Heart left ventricle (tissue), 16 donors: Measurements from ENCODE around the gene SLC13A3. TPM values are rescaled to one million over a fixed set of nuclear protein-coding genes. Genes with fewer than 3 reads are reported as not detected.

Experiments used
- ATAC-seq, 4 donors: fragments of 200-7000 bp; cut with Tn5 transposase; one replicate each; pipeline ENCODE4 v1.9.1; 2020 to 2022; ENCODE audit warnings: moderate library complexity in 4 of 4, mild to moderate bottlenecking in 3 of 4, moderate number of reproducible peaks in 1 of 4
- DNase-seq, 5 donors: peaks; one replicate each; pipeline ENCODE4 v3.0.0-alpha.2; 2020
- H3K27ac ChIP-seq, 12 donors: fragments of 200-600 bp; sonication (generic) in 4 of 12; one replicate each; pipeline versions ENCODE4 v1.5.0 to v1.8.0; 2016 to 2022; ENCODE audit warnings: mild to moderate bottlenecking in 2 of 12
- H3K27me3 ChIP-seq, 9 donors: fragments of 200-600 bp; sonication (generic) in 2 of 9; one replicate each; pipeline versions ENCODE4 v1.5.1 to v1.8.0; 2016 to 2022; ENCODE audit warnings: mild to moderate bottlenecking in 3 of 9
- H3K36me3 ChIP-seq, 9 donors: fragments of 200-600 bp; sonication (generic) in 2 of 9; one replicate each; pipeline versions ENCODE4 v1.5.0 to v1.8.0; 2018 to 2022; ENCODE audit warnings: mild to moderate bottlenecking in 2 of 9
- H3K4me1 ChIP-seq, 12 donors: fragments of 200-600 bp; sonication (generic) in 4 of 12; one replicate each; pipeline versions ENCODE4 v1.5.0 to v1.8.0; 2016 to 2022; ENCODE audit warnings: mild to moderate bottlenecking in 3 of 12
- H3K4me3 ChIP-seq, 12 donors: fragments of 200-600 bp; sonication (generic) in 4 of 12; one replicate each; pipeline versions ENCODE4 v1.5.0 to v1.8.0; 2017 to 2022; ENCODE audit warnings: mild to moderate bottlenecking in 9 of 12, moderate library complexity in 4 of 12
- H3K9me3 ChIP-seq, 12 donors: fragments of 200-600 bp; sonication (generic) in 4 of 12; one replicate each; pipeline versions ENCODE4 v1.5.0 to v1.8.0; 2016 to 2022; ENCODE audit warnings: mild to moderate bottlenecking in 1 of 12
- POLR2A ChIP-seq, 2 donors: fragments of 450-650 bp; IDR thresholded peaks; one replicate each; pipeline ENCODE4 v1.6.1; 2017; ENCODE audit warnings: antibody characterized with exemption in 2 of 2, mild to moderate bottlenecking in 2 of 2, moderate library complexity in 2 of 2
- WGBS, 4 donors: extraction: QIAGEN DNeasy Blood & Tissue Kit in 2 of 4; methylation state at CpG; one replicate each; pipeline versions ENCODE4 v1.1.5 to v1.1.7; 2013 to 2018; 5-methylcytosine and 5-hydroxymethylcytosine counted together
- intact Hi-C, 10 donors: fragments of 100-400 bp; cut with DNase I; formaldehyde crosslinking; loops; one replicate each; pipeline versions ENCODE4 v1.11.1 to v1.14.2; 2022
- polyA plus RNA-seq, 2 donors: library from polyadenylated mRNA; stranded (reverse); fragments of 200-250 nt; gene quantifications; one replicate each; pipeline ENCODE4 v1.2.3, GENCODE V29; 2013
- total RNA-seq, 9 donors: library from RNA; depleted of rRNA in 2 of 9; stranded (reverse); fragments of >200 nt in 2 of 9; fragmentation: NEBNext Ultra II Directional in 3 of 9; extraction: Animal tissue kit (Norgen Biotek cat#: 25700) in 3 of 9; gene quantifications; one replicate each; pipeline versions ENCODE4 v1.1.0 to v1.2.4, GENCODE V29; 2016 to 2023
- TF ChIP-seq, protein P1 (sequence below), 12 donors: fragments of 200-600 bp; sonication (generic) in 4 of 12; IDR thresholded peaks; one replicate each; pipeline versions ENCODE4 v1.5.0 to v1.8.0; 2018 to 2022; ENCODE audit warnings: antibody characterized with exemption in 12 of 12, mild to moderate bottlenecking in 5 of 12
- donor health status: ischemic (EF 13 %, LVEDD 7.1; RV severe dilation, severe dysfunction).
- donor health status: healthy with polysubstance abuse.
- donor health status: DM: no; HTN: yes; CAD: no.
- donor health status: DM: no; HTN: no; CAD: no.
- donor health status: ischemic (EF 25% LVEDD 6.9; RV normal size, moderate dysfunction).
- donor health status: ischemic (EF 25% LVEDD 5.7; RV mildly dilated, moderate dysfunction).
- donor health status: healthy.
- donor health status: DM: yes; HTN: yes; CAD: no.
- donor health status: ischemic (EF 35%, LVEDD 5.7; RV mildly dilated, moderate dysfunction).
- donor health status: nonischemic (EF 11% LVEDD 7.7; RV severe dilation, severe dysfunction).
- donor health status: DM: yes; HTN: yes; CAD: no.
- donor health status: PGD.
- donor health status: ischemic (EF 29% LVEDD 5.4; RV normal size, mild dysfunction).
- donor health status: nonischemic (EF 23%, LVEDD 6.1; RV moderate dilation, normal function).

Gene SLC13A3
- total and polyA plus RNA-seq, 11 donors, result 0.13 to 2.6 (median 0.54) TPM

DNA sequence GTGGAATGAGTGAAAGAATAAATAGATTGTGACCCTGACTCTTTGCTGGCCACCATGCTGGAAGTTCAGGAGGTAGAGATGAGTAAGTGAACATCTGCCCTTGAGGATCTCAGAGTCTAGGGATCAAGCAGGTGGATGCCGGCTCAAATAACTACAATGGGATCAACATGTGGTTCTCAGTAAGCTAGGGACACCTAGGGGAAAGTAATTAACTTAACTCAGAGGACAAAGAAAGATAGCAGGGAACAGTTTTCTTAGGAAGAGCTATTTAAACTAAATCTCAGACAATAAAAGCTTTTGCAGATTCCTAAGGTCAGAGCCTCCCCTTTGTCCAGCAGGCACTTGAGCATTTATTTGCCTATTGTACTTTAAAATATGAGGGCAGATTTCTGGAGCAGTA, 29.1 kb downstream of the SLC13A3 start:
- TF ChIP-seq POLR2A (IDR thresholded peaks at IDR 0.05), result no peak
- TF ChIP-seq, protein P1, sequence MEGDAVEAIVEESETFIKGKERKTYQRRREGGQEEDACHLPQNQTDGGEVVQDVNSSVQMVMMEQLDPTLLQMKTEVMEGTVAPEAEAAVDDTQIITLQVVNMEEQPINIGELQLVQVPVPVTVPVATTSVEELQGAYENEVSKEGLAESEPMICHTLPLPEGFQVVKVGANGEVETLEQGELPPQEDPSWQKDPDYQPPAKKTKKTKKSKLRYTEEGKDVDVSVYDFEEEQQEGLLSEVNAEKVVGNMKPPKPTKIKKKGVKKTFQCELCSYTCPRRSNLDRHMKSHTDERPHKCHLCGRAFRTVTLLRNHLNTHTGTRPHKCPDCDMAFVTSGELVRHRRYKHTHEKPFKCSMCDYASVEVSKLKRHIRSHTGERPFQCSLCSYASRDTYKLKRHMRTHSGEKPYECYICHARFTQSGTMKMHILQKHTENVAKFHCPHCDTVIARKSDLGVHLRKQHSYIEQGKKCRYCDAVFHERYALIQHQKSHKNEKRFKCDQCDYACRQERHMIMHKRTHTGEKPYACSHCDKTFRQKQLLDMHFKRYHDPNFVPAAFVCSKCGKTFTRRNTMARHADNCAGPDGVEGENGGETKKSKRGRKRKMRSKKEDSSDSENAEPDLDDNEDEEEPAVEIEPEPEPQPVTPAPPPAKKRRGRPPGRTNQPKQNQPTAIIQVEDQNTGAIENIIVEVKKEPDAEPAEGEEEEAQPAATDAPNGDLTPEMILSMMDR (IDR thresholded peaks at IDR 0.05), result no peak
- Histone ChIP-seq H3K27ac (no peak overlapping the region), H3K27me3 (no peaks in the 10 kb centered on the region), H3K9me3 (peaks cover 0 to 17% (median 2%) of the 10 kb centered on the region in 12 donors), H3K4me3 (no peak overlapping the region), H3K4me1 (peaks cover 0 to 12% (median 0%) of the 10 kb centered on the region in 12 donors), H3K36me3 (no peaks in the 10 kb centered on the region)
- ATAC-seq (no peak), DNase-seq (no peak)
- intact Hi-C loops, result no loop called here
- WGBS, 4 donors, result 47 to 58% (median 51%) methylated on average over 1 of the region's 1 CpG

DNA sequence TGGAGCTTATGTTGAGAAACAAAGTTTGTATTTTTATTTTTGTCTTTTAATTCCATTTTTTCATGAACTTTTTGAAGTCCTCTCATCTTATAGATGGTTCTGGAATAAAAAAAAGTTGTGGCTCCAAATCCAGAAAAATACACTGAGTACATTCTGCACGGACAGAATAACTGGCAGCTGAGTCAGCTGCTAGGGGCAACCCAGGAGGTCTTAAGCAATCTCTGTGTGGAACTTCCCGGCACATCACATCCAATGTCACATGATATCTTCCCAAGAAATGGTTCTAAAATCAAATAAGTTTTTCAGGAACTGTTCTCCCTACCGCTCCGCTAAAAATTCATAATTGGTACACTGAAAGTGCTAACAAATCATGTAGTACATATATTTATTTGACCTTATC, 29.8 kb downstream of the SLC13A3 start:
- no peaks in the 10 kb centered on the region for H3K36me3 ChIP-seq
- no peak overlapping the region for H3K4me3 ChIP-seq
- DNase-seq, result no peak
- H3K4me1 ChIP-seq, result peaks cover 0 to 12% (median 0%) of the 10 kb centered on the region in 12 donors
- intact Hi-C loops, result no loop called here
- H3K9me3 ChIP-seq, result peaks cover 0 to 17% (median 2%) of the 10 kb centered on the region in 12 donors
- no peaks in the 10 kb centered on the region for H3K27me3 ChIP-seq
- 73 to 86% (median 79%) methylated on average over 4 of the region's 4 CpGs for WGBS, 4 donors
- H3K27ac ChIP-seq, result no peak overlapping the region
- no peak for TF ChIP-seq POLR2A (IDR thresholded peaks at IDR 0.05)
- TF ChIP-seq, protein P1 (IDR thresholded peaks at IDR 0.05), result no peak
- no peak for ATAC-seq

DNA sequence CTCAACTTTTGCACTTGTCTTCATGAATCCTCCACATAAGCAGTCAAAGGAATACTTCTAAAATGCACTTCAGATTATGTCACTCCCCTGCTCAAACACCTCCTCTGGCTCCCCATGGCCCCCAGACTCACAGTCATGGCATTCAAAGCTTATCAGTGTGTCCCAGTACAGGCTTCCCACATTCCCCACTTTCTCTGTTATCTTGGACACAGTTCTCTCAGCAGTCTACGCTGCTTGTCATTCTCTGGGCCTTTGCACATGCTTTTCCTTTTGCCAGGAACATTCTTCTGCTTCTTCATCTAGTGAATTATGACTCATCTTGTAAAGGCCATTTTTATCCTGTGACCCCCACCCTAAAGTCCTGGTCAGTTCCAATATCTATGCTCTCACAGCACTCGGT, 31.8 kb downstream of the SLC13A3 start:
- no peak for TF ChIP-seq POLR2A (IDR thresholded peaks at IDR 0.05)
- TF ChIP-seq, protein P1 (IDR thresholded peaks at IDR 0.05), result no peak
- peaks cover 0 to 11% (median 2%) of the 10 kb centered on the region in 12 donors for H3K9me3 ChIP-seq
- no peaks in the 10 kb centered on the region for H3K36me3 ChIP-seq
- H3K27ac ChIP-seq, result no peak overlapping the region
- H3K27me3 ChIP-seq, result no peaks in the 10 kb centered on the region
- no peak overlapping the region for H3K4me3 ChIP-seq
- intact Hi-C loops, result no loop called here
- no peaks in the 10 kb centered on the region for H3K4me1 ChIP-seq
- ATAC-seq (no peak), DNase-seq (no peak)
- WGBS, 4 donors, result 65 to 76% (median 70%) methylated on average over 2 of the region's 2 CpGs

DNA sequence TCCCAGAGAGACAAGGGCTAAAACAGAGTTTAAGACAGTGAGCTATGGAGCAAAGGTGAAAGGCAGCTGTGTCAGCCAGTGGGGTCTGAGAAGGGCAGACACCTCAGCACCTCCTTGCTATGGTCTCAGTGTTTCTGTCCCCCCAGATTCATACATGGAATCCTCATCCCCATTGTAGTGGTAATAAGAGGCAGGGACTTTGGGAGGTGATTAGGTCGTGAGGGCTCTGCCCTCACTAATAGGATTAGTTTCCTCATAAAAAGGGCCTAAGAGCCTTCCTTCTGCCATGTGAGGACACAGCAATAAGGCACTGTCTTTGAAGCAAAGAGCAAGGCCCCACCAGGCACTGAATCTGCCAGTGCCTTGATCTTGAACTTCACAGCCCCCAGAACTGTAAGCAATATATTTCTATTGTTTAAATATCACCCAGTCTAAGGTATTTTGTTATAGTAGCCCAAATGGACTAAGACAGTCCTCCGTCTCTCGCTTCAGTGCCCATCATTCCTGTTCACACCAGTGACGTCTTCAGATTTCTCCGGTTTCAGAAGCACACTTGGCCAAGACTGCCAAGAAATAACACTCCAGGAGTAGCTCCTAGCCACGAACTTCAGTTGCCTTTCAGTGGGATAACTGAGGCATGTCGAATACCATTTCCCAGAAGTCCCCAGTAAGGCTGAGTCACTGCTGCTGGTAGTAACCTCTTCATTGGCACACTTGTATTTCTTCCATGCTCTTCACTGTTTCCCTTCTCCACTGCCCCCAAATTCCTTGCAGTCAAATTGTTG, 32.8 kb downstream of the SLC13A3 start:
- WGBS, 4 donors, result 85 to 93% (median 87%) methylated on average over 7 of the region's 7 CpGs
- H3K36me3 ChIP-seq, result no peaks in the 10 kb centered on the region
- ATAC-seq, result no peak
- no peak for TF ChIP-seq POLR2A (IDR thresholded peaks at IDR 0.05)
- TF ChIP-seq, protein P1 (IDR thresholded peaks at IDR 0.05), result no peak
- H3K9me3 ChIP-seq, result peaks cover 0 to 3% (median 0%) of the 10 kb centered on the region in 12 donors
- no peak for DNase-seq
- H3K27me3 ChIP-seq, result no peaks in the 10 kb centered on the region
- H3K27ac ChIP-seq, result no peak overlapping the region
- intact Hi-C loops, result no loop called here
- H3K4me3 ChIP-seq, result no peak overlapping the region
- no peaks in the 10 kb centered on the region for H3K4me1 ChIP-seq
